Heart left ventricle (tissue), 13 donors: ENCODE measurements around the gene GDPD3.

Experiments
- CTCF ChIP-seq, 12 donors: fragments of 200-600 bp; sonication (generic) in 4 of 12; IDR thresholded peaks; one replicate each; pipeline versions ENCODE4 v1.5.0 to v1.8.0; 2018 to 2022; ENCODE audit warnings: antibody characterized with exemption in 12 of 12, mild to moderate bottlenecking in 5 of 12
- POLR2A ChIP-seq, 2 donors: fragments of 450-650 bp; IDR thresholded peaks; one replicate each; pipeline ENCODE4 v1.6.1; 2017; ENCODE audit warnings: antibody characterized with exemption in 2 of 2, mild to moderate bottlenecking in 2 of 2, moderate library complexity in 2 of 2
- donor health status: ischemic (EF 13 %, LVEDD 7.1; RV severe dilation, severe dysfunction).
- donor health status: DM: no; HTN: yes; CAD: no.
- donor health status: DM: no; HTN: no; CAD: no.
- donor health status: ischemic (EF 25% LVEDD 6.9; RV normal size, moderate dysfunction).
- donor health status: ischemic (EF 25% LVEDD 5.7; RV mildly dilated, moderate dysfunction).
- donor health status: ischemic (EF 35%, LVEDD 5.7; RV mildly dilated, moderate dysfunction).
- donor health status: nonischemic (EF 11% LVEDD 7.7; RV severe dilation, severe dysfunction).
- donor health status: DM: yes; HTN: yes; CAD: no.
- donor health status: PGD.
- donor health status: ischemic (EF 29% LVEDD 5.4; RV normal size, mild dysfunction).
- donor health status: nonischemic (EF 23%, LVEDD 6.1; RV moderate dilation, normal function).

GRCh38 chr16:30067584-30067916 is 45.8 kb downstream of the GDPD3 start:
- no peak for TF ChIP-seq CTCF (IDR thresholded peaks at IDR 0.05)
- TF ChIP-seq POLR2A (IDR thresholded peaks at IDR 0.05) = no peak
